HepG2 (cell line): ENCODE data around the gene INPP4B. TPM values are rescaled to one million over a fixed set of nuclear protein-coding genes. Genes with fewer than 3 reads are reported as not detected.

ENCODE experiments used
- ATAC-seq: fragments of 200-7000 bp; cut with Tn5 transposase; 3 replicates; pipeline ENCODE4 v1.9.1; 2020; ENCODE audit warnings: mild to moderate bottlenecking, moderate library complexity
- BruUV-seq: library from RNA; stranded (reverse); fragments of 400-500 nt; replicated peaks from 2 replicates; lab custom pipeline; 2021; lab: Mats Ljungman, UMichigan
- CTCF ChIA-PET: fragments of 300-600 bp; formaldehyde crosslinking; extraction: SDS; loops from one replicate; lab custom pipeline; 2021; ENCODE audit warnings: low total read pairs, inconsistent platforms, low intra/inter-chr PET ratio; lab: Yijun Ruan, JAX
- POLR2A ChIA-PET: fragments of 350-600 bp; sonication (Branson Sonifier 250); formaldehyde crosslinking; loops from one replicate; lab custom pipeline; 2020; ENCODE audit warnings: antibody characterized with exemption, inconsistent platforms; lab: Yijun Ruan, JAX
- DNase-seq: peaks from one replicate; pipeline ENCODE4 v3.0.0-alpha.2; 2015; ENCODE audit warnings: low spot score
- FAIRE-seq: peaks from 3 replicates; lab custom pipeline; 2011; peaks lifted over from hg19 to GRCh38; lab: Jason Lieb, UNC
- H2AFZ ChIP-seq: one replicate; pipeline ENCODE4 v1.6.1; 2011; ENCODE audit warnings: low read length, inconsistent platforms
- H3K27ac ChIP-seq: fragments of 300-600 bp; 3 replicates; pipeline ENCODE4 v1.8.0; 2011; ENCODE audit warnings: mixed run types, mild to moderate bottlenecking, mixed read lengths, low read length, inconsistent platforms; ENCODE audit not compliant: insufficient read depth; ENCODE audit errors: extremely low read length
- H3K27me3 ChIP-seq, 2 experiments: fragments of 200-600 bp in 1 of 2; 2 replicates in 1 of 2; 3 replicates in 1 of 2; pipeline versions ENCODE4 v1.6.0 to v1.8.0; 2011; ENCODE audit warnings: low read length in 2 of 2, mild to moderate bottlenecking in 2 of 2, moderate library complexity in 2 of 2, inconsistent platforms in 1 of 2; ENCODE audit not compliant: insufficient read depth in 2 of 2, control insufficient read depth in 1 of 2
- H3K36me3 ChIP-seq, 2 experiments: fragments of 200-600 bp in 1 of 2; replicated peaks in 1 of 2; 2 replicates in 1 of 2; 3 replicates in 1 of 2; pipeline versions ENCODE4 v1.5.1 to v1.8.0; 2011; ENCODE audit warnings: low read length in 2 of 2, inconsistent platforms in 1 of 2; ENCODE audit not compliant: insufficient read depth in 2 of 2, control insufficient read depth in 1 of 2
- H3K4me1 ChIP-seq: 2 replicates; pipeline ENCODE4 v1.5.1; 2012; ENCODE audit warnings: low read length, inconsistent platforms; ENCODE audit not compliant: insufficient read depth
- H3K4me2 ChIP-seq: 2 replicates; pipeline ENCODE4 v1.6.0; 2011; ENCODE audit warnings: low read depth, low read length, inconsistent platforms
- H3K4me3 ChIP-seq, 3 experiments: fragments of 200-600 bp in 1 of 3; sonication (generic), shearing (Covaris generic) in 1 of 3; replicated peaks in 1 of 3; 2 replicates each; pipeline ENCODE4 v1.5.1; 2011 to 2016; ENCODE audit warnings: low read length in 3 of 3, inconsistent platforms in 2 of 3, low read depth in 2 of 3, mild to moderate bottlenecking in 2 of 3, control low read depth in 1 of 3, mixed read lengths in 1 of 3; ENCODE audit not compliant: insufficient read depth in 1 of 3
- H3K79me2 ChIP-seq: one replicate; pipeline ENCODE4 v1.6.1; 2011; ENCODE audit warnings: low read length, inconsistent platforms; ENCODE audit not compliant: insufficient read depth
- H3K9ac ChIP-seq: 2 replicates; pipeline ENCODE4 v1.6.0; 2011; ENCODE audit warnings: mild to moderate bottlenecking, low read depth, low read length, inconsistent platforms; ENCODE audit not compliant: insufficient read depth
- H3K9me3 ChIP-seq: 2 replicates; pipeline ENCODE4 v1.5.1; 2012; ENCODE audit warnings: mild to moderate bottlenecking, low read length
- H4K20me1 ChIP-seq: 2 replicates; pipeline ENCODE4 v1.6.0; 2011; ENCODE audit warnings: inconsistent platforms, mild to moderate bottlenecking, low read length, moderate library complexity; ENCODE audit not compliant: insufficient read depth
- BCL6 ChIP-seq: IDR thresholded peaks from 2 replicates; pipeline ENCODE4 v1.6.1; 2016; ENCODE audit warnings: missing genetic modification reagents, missing compliant biosample characterization
- BHLHE40 ChIP-seq: IDR thresholded peaks from 2 replicates; pipeline ENCODE4 v1.6.1; 2011; ENCODE audit warnings: low read length, improper control_type of control experiment
- MED1 ChIP-seq: sonication (generic); formaldehyde crosslinking; IDR thresholded peaks from 2 replicates; pipeline ENCODE4 v1.4.0; 2020; ENCODE audit warnings: missing genetic modification reagents
- MED13 ChIP-seq: sonication (generic); formaldehyde crosslinking; IDR thresholded peaks from 2 replicates; pipeline ENCODE4 v1.5.0; 2020; ENCODE audit warnings: missing genetic modification reagents
- PTBP1 ChIP-seq: fragments of 200-400 bp; formaldehyde crosslinking; IDR thresholded peaks from 2 replicates; pipeline ENCODE4 v1.6.1; 2018; ENCODE audit warnings: low read length, low read depth; ENCODE audit not compliant: poor library complexity, severe bottlenecking
- SIX1 ChIP-seq: sonication (generic); formaldehyde crosslinking; IDR thresholded peaks from 2 replicates; pipeline ENCODE4 v1.4.0; 2020; ENCODE audit warnings: missing genetic modification reagents, borderline replicate concordance
- SNAPC5 ChIP-seq: sonication (generic); formaldehyde crosslinking; IDR thresholded peaks from 2 replicates; pipeline ENCODE4 v1.8.1; 2023; ENCODE audit warnings: mild to moderate bottlenecking, missing genetic modification reagents, borderline replicate concordance
- STAG1 ChIP-seq: sonication (generic); formaldehyde crosslinking; IDR thresholded peaks from 2 replicates; pipeline ENCODE4 v1.4.0; 2020; ENCODE audit warnings: missing genetic modification reagents
- TMF1 ChIP-seq: sonication (generic); formaldehyde crosslinking; IDR thresholded peaks from 2 replicates; pipeline ENCODE4 v1.8.1; 2022; ENCODE audit warnings: low read depth, missing genetic modification reagents
- TSC22D2 ChIP-seq: sonication (generic); formaldehyde crosslinking; IDR thresholded peaks from 2 replicates; pipeline ENCODE4 v1.5.1; 2020; ENCODE audit warnings: missing genetic modification reagents, mild to moderate bottlenecking, borderline replicate concordance
- ZNF224 ChIP-seq: sonication (generic); formaldehyde crosslinking; IDR thresholded peaks from 2 replicates; pipeline ENCODE4 v1.5.0; 2020; ENCODE audit warnings: mild to moderate bottlenecking, missing genetic modification reagents
- ZNF552 ChIP-seq: sonication (generic); formaldehyde crosslinking; IDR thresholded peaks from 2 replicates; pipeline ENCODE4 v1.9.0; 2022; ENCODE audit warnings: missing genetic modification reagents, mild to moderate bottlenecking, borderline replicate concordance
- ZNF558 ChIP-seq: sonication (generic); formaldehyde crosslinking; IDR thresholded peaks from 2 replicates; pipeline ENCODE4 v1.9.0; 2022; ENCODE audit warnings: mild to moderate bottlenecking, missing genetic modification reagents, borderline replicate concordance
- ZNF878 ChIP-seq: sonication (generic); formaldehyde crosslinking; IDR thresholded peaks from 2 replicates; pipeline ENCODE4 v1.8.1; 2023; ENCODE audit warnings: mild to moderate bottlenecking, missing genetic modification reagents, moderate library complexity
- WGBS: methylation state at CpG from one replicate; pipeline ENCODE4 v1.1.6; 2017; ENCODE audit warnings: low lambda C conversion rate; 5-methylcytosine and 5-hydroxymethylcytosine counted together
- in situ Hi-C: cut with HindIII; loops from 2 replicates; pipeline ENCODE4 v1.10.0; 2017; ENCODE audit warnings: low pct_unique_long_range_greater_than_20kb; ENCODE audit not compliant: extremely low pct_ligation_motif_present
- intact Hi-C: fragments of 100-400 bp; cut with micrococcal nuclease; formaldehyde crosslinking; loops from one replicate; pipeline ENCODE4 v1.10.0; 2022; ENCODE audit not compliant: unreplicated experiment
- polyA plus RNA-seq, 8 experiments: library from polyadenylated mRNA; depleted of rRNA in 3 of 8; stranded (reverse) in 7 of 8; unstranded in 1 of 8; fragments of >200 nt; fragmentation: Illumina TruSeq in 4 of 8; extraction: Trizol in 4 of 8; gene quantifications; 2 replicates each; pipeline versions ENCODE4 v1.2.1 to v1.2.3, GENCODE V29; 2011 to 2016; ENCODE audit warnings: low read depth in 4 of 8, missing spikeins in 1 of 8, mixed read lengths in 1 of 8; ENCODE audit not compliant: insufficient read depth in 1 of 8
- total RNA-seq, 5 experiments: library from RNA; depleted of rRNA; stranded (reverse); fragments of >200 nt; fragmentation: Illumina TruSeq; extraction: Trizol; gene quantifications; 2 replicates each; pipeline ENCODE4 v1.2.3, GENCODE V29; 2016; ENCODE audit warnings: low read depth in 1 of 5
- TF ChIP-seq, protein P1 (sequence below): sonication (generic); IDR thresholded peaks from 2 replicates; pipeline ENCODE4 v1.6.1; 2016; ENCODE audit warnings: low read depth, borderline replicate concordance
- TF ChIP-seq, protein P2 (sequence below): sonication (generic); formaldehyde crosslinking; conservative IDR thresholded peaks from 2 replicates; pipeline ENCODE4 v1.8.1; 2023; ENCODE audit warnings: missing genetic modification reagents
- TF ChIP-seq, protein P3 (sequence below): sonication (generic); formaldehyde crosslinking; IDR thresholded peaks from 2 replicates; pipeline ENCODE4 v1.4.0; 2020; ENCODE audit warnings: mild to moderate bottlenecking, missing genetic modification reagents
- TF ChIP-seq, protein P4 (sequence below): sonication (generic); formaldehyde crosslinking; IDR thresholded peaks from 2 replicates; pipeline ENCODE4 v1.4.0; 2020; ENCODE audit warnings: missing genetic modification reagents

Gene INPP4B
- total and polyA plus RNA-seq, 2 of the 13 experiments (the other 11 are each of a cell fraction or from before 2014, with no cell fraction given): not detected

DNA sequence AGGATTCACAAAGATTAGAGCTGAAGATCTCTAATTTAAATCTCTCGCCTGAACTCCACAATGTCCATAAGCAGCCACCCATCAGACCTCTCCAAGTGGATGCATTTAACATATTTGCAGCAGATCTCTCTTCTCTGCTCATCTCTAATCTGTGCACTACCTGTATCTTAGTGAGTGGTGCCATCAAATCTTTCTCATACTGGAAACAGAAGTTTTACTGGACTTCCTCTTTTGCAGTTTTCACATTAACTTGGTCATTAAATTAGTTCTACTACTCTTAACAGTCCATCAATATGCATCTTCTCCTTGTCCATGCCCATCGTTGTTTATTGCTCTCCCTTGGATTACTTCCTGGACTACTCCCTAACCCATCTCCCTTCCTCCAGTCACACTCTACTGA is 721.2 kb downstream of the INPP4B start:
- Histone ChIP-seq H3K27ac (no peak overlapping the region), H2AFZ (no peak overlapping the region), H4K20me1 (no peaks in the 10 kb centered on the region), H3K27me3 (no peaks in the 10 kb centered on the region), H3K4me2 (no peak overlapping the region), H3K79me2 (no peaks in the 10 kb centered on the region), H3K9me3 (no peaks in the 10 kb centered on the region), H3K9ac (no peak overlapping the region), H3K4me3 (no peak overlapping the region), H3K4me1 (no peaks in the 10 kb centered on the region), H3K36me3 (no peaks in the 10 kb centered on the region)
- CTCF ChIA-PET: no interaction called here
- DNase-seq (no peak), ATAC-seq (no peak), FAIRE-seq (no peak)
- intact Hi-C loops: loop anchor here (5.0 kb wide), 1 partner anchor 227 kb away; no protein-coding TSS in a partner anchor
- in situ Hi-C loops: loop anchor here (10.0 kb wide), 1 partner anchor 720 kb away; the partner anchor contains the start of gene INPP4B
- 0% methylated on average over 2 of the region's 2 CpGs for WGBS
- no TSS peak for BruUV-seq
- POLR2A ChIA-PET: no interaction called here
- TF ChIP-seq SIX1 (CRISPR knock-in tag) (no peak), BHLHE40 (no peak), PTBP1 (no peak), TSC22D2 (CRISPR knock-in tag) (no peak), SNAPC5 (CRISPR knock-in tag) (no peak), TMF1 (CRISPR knock-in tag) (no peak), STAG1 (no peak), ZNF224 (CRISPR knock-in tag) (no peak), MED13 (no peak), ZNF552 (CRISPR knock-in tag) (no peak), ZNF558 (CRISPR knock-in tag) (no peak), MED1 (CRISPR knock-in tag) (no peak), ZNF878 (CRISPR knock-in tag) (no peak), BCL6 (CRISPR knock-in tag) (no peak)
- TF ChIP-seq, protein P1, sequence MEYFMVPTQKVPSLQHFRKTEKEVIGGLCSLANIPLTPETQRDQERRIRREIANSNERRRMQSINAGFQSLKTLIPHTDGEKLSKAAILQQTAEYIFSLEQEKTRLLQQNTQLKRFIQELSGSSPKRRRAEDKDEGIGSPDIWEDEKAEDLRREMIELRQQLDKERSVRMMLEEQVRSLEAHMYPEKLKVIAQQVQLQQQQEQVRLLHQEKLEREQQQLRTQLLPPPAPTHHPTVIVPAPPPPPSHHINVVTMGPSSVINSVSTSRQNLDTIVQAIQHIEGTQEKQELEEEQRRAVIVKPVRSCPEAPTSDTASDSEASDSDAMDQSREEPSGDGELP: no peak
- TF ChIP-seq, protein P2, sequence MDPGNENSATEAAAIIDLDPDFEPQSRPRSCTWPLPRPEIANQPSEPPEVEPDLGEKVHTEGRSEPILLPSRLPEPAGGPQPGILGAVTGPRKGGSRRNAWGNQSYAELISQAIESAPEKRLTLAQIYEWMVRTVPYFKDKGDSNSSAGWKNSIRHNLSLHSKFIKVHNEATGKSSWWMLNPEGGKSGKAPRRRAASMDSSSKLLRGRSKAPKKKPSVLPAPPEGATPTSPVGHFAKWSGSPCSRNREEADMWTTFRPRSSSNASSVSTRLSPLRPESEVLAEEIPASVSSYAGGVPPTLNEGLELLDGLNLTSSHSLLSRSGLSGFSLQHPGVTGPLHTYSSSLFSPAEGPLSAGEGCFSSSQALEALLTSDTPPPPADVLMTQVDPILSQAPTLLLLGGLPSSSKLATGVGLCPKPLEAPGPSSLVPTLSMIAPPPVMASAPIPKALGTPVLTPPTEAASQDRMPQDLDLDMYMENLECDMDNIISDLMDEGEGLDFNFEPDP (CRISPR knock-in tag): no peak
- TF ChIP-seq, protein P3, sequence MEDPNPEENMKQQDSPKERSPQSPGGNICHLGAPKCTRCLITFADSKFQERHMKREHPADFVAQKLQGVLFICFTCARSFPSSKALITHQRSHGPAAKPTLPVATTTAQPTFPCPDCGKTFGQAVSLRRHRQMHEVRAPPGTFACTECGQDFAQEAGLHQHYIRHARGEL (CRISPR knock-in tag): no peak
- TF ChIP-seq, protein P4, sequence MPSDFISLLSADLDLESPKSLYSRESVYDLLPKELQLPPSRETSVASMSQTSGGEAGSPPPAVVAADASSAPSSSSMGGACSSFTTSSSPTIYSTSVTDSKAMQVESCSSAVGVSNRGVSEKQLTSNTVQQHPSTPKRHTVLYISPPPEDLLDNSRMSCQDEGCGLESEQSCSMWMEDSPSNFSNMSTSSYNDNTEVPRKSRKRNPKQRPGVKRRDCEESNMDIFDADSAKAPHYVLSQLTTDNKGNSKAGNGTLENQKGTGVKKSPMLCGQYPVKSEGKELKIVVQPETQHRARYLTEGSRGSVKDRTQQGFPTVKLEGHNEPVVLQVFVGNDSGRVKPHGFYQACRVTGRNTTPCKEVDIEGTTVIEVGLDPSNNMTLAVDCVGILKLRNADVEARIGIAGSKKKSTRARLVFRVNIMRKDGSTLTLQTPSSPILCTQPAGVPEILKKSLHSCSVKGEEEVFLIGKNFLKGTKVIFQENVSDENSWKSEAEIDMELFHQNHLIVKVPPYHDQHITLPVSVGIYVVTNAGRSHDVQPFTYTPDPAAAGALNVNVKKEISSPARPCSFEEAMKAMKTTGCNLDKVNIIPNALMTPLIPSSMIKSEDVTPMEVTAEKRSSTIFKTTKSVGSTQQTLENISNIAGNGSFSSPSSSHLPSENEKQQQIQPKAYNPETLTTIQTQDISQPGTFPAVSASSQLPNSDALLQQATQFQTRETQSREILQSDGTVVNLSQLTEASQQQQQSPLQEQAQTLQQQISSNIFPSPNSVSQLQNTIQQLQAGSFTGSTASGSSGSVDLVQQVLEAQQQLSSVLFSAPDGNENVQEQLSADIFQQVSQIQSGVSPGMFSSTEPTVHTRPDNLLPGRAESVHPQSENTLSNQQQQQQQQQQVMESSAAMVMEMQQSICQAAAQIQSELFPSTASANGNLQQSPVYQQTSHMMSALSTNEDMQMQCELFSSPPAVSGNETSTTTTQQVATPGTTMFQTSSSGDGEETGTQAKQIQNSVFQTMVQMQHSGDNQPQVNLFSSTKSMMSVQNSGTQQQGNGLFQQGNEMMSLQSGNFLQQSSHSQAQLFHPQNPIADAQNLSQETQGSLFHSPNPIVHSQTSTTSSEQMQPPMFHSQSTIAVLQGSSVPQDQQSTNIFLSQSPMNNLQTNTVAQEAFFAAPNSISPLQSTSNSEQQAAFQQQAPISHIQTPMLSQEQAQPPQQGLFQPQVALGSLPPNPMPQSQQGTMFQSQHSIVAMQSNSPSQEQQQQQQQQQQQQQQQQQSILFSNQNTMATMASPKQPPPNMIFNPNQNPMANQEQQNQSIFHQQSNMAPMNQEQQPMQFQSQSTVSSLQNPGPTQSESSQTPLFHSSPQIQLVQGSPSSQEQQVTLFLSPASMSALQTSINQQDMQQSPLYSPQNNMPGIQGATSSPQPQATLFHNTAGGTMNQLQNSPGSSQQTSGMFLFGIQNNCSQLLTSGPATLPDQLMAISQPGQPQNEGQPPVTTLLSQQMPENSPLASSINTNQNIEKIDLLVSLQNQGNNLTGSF (CRISPR knock-in tag): no peak
